RPMI7951 (cell line): ENCODE measurements around the gene CRLF2. TPM values are rescaled to one million over a fixed set of nuclear protein-coding genes. Genes with fewer than 3 reads are reported as not detected.
"Not testable (repeated sequence)": the region's sequence is repeated elsewhere in the genome, so short reads cannot be mapped to it uniquely, and the experiment has no call there.

Experiments
- DNase-seq: peaks from one replicate; pipeline ENCODE4 v3.0.0-alpha.2; 2012; ENCODE audit warnings: low read depth
- total RNA-seq: library from RNA; depleted of rRNA; stranded (reverse); fragments of >200 nt; shearing (Covaris generic); gene quantifications from 2 replicates; pipeline ENCODE4 v1.2.3, GENCODE V29; 2014

CRLF2 gene
- total RNA-seq, 1 experiment from 2014 or later, result not detected

DNA sequence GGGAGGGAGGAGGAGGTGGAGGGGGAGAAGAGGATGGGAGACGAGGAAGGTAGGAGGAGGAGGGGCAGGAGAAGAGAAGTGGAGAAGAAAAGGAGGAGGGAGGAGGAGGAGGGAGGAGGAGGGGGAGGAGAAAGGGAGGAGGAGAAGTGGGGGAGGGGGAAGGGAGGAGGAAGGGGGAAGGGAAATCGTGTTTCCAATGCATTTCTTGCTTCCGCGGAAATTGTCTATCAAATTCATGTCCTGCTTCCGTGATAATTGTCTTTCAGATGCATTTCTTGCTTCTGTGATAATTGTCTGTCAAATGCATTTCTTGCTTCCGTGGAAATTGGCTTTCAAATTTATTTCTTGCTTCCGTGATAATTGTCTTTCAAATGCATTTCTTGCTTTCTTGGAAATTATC, 43.3 kb downstream of the CRLF2 start:
- no peak for DNase-seq

DNA sequence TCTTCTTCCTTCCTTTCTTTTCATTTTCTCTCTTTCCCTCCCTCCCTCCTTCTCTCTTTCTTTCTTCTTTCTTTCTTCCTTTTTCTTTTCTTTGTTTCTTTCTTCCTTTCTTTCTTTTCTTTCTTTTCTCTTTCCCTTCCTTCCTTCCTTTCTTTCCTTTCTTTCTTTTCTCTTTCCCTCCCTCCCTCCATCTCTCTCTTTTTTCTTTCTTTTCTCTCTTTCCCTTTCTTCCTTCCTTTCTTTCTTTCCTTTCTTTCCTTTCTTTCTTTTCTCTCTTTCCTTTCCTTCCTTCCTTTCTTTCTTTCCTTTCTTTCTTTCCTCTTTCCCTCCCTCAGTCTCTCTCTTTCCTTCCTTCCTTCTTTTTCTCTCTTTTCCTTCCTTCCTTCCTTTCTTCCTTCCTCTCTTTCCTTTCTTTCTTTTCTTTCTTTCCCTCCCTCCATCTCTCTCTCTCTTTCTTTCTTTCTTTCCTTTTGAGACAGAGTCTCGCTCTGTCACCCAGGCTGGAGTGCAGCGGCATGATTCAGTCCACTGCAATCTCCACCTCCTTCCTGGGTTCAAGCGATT, 44.4 kb downstream of the CRLF2 start:
- no peak for DNase-seq

DNA sequence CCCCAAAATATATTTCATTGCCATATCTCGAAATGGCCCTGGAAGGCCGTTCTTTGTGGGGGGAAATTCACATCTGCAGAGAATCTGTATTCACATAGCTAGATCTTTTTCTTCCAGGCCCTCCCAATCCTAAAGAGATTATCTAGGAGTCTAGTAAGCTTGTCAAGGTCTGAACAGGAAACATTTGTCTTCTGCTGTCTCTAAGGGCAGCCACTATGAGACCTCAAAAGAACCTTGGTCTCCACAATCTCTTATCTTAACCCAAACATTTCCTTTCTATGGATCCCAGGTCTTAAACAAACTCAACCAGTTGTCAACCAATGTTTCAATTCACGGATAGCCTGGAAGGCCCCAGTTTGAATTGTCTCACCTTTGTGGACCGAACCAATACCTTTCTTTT, 45.0 kb downstream of the CRLF2 start:
- no peak for DNase-seq

DNA sequence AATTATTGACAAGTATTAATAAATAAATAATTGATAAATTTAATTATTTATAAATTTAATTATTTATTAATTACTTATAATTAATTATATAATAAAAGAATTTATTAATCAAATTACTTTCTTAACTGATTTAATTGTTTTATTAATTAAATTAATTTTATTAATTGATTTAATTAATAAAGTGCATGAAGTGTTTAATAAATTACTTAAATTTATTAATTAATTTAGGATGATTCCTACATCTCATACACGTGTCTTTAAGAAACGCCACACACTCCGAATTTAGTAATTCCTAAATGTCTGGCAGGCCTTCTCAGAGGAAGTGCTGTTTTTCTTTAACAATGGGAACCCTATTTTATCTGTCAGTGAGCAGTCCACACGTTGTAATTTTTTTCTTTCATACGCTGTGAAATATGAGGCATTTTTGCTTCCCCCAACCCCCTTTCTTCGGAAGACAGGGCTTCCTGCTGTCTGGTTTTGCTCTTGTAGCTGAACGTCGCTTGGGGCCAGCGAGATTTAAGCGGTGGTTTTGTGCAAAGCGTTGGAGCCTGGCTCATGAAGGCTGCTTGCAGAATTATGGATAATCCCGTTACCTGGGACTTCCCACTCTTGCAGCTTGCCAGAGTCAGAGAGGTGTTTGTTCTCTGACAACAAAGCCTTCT, 46.8 kb downstream of the CRLF2 start:
- DNase-seq, result peak; percentile 24

DNA sequence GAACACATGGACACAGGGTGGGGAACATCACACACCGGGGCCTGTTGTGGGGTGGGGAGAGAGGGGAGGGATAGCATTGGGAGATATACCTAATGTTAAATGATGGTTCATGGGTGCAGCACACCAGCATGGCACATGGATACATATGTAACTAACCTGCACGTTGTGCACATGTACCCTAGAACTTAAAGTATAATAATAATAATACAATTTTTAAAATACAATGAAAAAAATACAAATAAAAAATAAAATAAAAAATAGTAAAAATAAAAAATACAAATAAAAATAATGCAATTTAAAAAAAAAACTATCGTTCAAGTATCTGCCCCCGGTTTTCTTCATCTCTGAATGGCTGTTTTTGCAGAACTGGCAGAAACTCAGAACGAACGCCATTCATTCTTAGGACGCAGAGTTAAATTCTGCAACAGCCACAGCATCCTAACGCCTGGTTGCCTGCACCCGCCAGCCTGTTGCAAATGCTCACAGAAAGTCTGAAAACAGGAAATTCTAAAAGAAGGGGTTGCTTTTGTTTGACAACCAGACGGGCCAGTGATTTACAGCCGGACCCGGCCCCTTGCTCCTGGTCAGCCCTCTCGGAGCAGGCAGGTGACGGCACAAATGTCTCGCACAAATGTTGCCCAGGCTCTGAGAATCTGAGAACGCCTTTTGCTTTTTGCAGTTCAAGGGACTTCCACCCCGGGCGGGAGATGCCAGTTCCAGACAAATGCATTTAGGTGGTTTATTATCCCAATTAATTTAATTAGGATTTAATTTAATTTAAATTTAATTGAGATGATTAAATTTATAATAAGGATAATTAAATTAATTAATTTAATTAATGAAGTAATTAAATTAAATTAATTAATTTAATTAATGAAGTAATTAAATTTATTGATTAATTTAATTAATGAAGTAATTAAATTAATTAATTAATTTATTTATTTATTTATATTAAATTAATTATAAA, 47.8 kb downstream of the CRLF2 start:
- no peak for DNase-seq

DNA sequence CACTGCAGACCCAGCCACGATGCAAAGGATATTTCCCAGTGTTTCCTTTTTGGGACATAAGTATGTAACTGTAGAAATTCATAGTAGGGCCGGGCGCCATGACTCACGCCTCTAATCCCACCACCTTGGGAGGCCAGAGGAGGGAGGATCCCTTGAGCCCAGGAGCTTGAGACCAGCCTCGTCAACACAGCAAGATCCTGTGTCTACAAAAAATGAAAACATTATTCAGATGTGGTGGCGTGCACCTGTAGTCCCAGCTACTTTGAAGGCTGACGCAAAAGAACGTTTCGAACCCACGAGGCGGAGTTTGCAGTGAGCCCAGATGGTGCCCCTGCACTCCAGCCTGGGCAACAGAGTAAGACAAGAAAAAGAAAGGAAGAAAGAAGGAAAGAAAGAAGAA, 49.2 kb downstream of the CRLF2 start:
- no peak for DNase-seq

DNA sequence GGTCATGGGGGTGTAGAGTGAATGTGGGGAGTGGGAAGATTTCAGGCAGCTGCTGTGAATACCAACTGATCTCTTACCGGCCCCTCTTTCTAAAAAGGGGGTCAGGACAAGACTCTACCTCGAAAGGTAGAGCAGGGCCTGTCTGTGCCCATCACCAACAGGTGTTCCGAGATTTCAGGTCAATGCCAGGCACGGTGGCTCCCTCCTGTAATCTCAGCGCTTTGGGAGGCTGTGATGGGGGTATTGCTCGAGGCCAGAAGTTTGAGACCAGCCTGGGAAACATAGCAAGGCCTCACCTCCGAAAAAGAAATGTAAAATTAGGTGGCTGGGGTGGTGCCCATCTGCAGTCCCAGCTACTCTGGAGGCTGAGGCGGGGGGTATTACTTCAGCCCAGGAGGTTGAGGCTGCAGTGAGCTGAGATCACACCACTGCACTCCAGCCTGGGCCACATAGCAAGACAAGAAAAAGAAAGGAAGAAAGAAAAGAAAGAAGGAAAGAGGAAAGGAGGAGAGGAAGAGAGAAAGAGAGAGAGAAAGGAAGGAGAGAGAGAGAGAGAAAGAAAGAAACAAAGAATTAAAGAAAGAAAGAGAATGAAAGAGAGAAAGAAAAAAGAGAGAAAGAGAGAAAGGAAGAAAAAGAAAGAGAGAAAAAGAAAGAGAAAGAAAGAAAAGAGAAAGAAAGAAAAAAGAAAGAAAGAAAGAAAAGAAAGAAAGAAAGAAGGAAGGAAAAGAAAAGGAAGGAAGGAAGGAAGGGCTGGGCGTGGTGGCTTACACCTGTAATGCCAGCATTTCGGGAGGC, 50.1 kb downstream of the CRLF2 start:
- DNase-seq, result no peak

DNA sequence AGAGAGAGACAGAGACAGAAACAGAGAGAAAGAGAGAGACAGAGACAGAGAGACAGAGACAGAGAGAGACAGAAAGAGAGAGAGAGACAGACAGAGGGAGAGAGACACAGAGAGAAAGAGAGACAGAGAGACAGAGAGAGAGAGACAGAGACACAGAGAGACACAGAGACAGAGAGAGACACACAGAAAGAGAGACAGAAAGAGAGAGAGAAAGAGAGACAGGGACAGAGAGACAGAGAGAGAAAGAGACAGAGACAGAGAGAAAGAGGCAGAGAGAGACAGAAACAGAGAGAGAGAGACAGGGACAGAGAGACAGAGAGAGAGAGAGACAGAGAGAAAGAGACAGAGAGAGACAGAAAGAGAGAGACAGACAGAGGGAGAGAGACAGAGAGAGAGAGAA, 52.9 kb downstream of the CRLF2 start:
- DNase-seq, result no peak

DNA sequence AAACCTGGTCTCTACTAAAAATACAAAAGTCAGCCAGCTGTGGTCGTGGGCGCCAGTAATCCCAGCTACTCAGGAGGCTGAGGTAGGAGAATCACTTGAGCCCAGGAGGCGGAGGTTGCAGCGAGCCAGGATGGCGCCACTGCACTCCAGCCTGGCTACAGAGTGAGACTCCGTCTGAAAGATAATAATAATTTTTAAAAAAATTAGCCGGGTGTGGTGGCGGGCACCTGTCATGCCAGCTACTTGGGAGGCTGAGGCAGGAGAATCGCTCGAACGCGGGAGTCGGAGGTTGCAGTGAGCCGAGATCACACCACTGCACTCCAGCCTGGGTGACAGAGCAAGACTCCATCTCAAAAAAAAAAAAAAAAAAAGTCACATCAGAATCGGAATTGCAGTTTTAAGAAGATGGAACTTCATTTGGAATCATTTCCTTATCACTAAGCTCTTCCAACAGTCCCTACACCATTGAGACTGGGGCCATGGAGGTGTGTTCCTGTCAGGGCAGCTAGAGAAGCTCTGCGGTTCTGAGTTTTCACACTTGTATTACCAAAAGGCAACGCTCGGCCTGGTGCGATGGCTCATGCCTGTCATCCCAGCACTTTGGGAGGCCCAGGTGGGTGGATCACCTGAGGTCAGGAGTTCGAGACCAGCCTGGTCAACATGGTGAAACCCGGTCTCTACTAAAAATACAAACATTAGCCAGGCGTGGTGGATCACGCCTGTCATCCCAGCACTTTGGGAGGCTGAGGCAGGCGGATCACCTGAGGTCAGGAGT, 55.6 kb downstream of the CRLF2 start:
- not testable (repeated sequence) for DNase-seq

DNA sequence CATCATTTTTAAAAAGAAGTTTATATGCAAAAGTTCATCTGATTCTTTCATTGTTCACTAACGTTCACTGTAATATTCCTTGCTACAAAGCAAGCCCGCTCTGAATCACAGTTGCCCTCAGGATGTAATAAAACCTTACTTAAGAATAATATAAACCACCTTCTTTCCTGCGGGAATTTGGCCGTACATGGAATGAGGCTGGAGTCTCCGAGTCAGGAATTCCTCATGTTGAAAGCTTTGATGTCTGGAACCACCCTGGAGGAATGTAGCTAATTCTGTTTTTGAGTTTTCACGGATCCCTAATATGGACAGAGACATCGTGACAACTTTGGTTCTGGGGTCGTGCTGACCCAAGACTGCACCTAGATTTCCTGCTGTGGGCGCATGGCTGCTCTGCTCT, 58.5 kb downstream of the CRLF2 start:
- DNase-seq, result peak; percentile 51

DNA sequence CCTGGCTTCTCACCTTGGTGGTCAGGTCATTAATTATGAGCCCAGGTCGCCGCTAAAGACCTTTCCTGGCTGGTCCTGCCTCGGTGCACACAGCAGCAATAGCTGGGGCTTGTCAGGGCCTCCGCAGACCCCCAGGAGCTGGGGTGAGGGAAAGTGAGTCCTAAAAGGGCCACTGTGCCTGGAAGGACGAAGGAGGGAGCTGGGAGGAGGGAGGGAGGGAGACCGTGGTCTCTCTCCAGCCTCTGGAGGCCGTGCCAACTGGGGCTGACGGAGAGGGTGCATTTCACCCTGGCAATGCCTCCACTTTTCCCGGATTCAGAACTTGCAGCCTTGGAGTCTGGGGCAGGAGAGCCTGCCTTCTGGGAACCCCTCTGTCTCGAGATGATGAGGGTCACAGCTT, 60.4 kb downstream of the CRLF2 start:
- DNase-seq, result no peak

DNA sequence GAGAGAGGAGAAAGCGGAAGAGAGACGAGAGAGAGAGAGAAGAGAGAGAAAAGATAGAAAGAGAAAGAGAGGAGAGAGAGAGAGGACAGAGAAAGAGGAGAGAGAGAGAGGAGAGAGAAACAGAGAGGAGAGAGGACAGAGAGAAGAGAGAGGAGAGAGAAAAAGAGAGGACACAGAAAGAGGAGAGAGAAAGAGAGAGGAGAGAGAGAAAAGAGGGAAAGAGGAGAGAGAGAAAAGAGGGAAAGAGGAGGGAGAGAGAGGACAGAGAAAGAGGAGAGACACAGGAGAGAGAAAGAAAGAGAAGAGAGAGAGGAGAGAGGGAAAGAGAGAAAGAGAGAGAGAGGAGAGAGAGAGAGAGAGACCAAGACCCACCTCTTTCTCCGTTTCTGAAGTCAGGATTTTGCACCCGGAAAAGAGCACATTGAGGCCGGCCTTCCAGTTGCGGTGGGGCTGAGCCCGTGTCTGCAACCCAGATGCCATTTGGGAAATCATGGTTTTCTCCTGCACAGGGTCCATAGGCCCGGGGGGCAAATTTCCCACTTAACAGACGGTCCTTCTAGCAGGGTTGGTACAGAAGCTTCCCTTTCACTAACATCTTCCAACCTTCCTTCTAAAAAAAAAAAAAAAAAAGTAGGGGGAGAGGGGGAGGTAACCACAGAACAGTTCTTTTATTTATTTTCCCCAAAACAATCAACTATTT, 60.9 kb downstream of the CRLF2 start:
- no peak for DNase-seq

DNA sequence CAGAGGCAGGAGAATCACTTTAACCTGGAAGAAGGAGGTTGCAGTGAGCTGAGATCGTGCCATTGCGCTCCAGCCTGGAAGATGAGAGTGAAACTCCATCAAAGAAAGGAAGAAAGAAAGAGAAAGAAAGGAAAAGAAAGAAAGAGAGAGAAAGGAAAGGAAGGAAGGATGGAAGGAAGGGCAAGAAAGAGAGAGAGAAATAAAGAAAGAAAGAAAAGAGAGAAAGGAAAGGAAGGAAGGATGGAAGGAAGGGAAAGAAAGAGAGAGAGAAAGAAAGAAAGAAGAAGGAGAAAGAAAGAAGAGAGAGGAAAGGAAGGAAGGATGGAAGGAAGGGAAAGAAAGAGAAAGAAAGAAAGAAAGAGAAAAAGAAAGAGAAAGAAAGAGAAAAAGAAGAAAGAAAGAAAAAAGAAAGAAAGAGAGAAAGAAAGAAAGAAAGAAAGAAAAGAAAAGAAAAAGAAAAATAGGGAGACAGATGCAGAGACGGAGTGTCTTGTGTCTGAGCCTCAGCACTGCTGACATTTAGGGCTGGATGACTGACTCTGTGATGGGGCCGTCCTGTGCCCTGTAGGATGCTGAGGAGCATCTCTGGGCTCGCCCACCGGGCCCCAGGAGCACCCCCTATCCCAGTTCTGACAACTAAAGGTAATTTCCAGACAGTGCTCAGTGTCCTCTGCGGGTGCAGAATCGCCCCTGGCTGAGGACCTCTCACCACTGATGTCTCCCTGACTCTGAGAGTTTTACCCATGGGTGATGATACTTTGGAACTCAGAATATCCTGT, 61.7 kb downstream of the CRLF2 start:
- no peak for DNase-seq

DNA sequence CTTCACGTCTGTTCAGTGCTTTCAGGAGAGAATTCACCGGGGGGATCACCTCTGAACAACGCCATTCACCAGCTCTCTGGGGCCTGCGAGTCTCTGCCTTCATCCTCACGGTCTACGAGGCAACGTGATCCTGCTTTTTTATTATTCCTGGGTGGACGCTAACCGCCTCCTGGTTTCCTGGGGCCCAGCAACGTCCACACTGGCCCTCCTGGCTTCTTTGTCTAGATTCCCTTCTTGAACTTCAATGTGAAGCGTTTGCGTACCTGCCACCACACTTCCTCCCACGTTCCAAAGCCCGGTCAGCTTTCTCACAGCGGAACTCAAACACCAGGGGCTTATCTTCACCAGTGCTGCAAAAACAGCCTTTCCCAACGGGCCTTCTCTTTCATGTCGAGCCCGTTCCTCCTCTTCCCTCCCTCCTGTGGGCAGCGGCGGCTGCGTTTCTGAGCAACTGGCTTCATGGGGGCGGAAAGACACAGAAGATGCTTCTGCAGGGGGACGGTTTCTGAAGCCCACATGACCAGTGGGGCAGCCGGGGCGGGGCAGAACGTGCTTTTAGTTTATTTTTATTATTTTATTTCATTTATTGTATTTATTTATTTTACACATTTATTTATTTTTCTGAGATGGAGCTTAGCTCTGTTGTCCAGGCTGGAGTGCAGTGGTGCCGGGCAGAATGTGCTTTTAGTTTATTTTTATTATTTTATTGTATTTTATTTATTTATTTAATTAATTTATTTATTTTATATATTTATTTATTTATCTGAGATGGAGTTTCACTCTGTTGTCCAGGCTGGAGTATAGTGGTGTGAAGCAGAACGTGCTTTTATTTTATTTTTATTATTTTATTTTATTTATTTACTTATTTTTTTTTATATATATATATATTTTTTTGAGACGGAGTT, 64.6 kb downstream of the CRLF2 start:
- no peak for DNase-seq

DNA sequence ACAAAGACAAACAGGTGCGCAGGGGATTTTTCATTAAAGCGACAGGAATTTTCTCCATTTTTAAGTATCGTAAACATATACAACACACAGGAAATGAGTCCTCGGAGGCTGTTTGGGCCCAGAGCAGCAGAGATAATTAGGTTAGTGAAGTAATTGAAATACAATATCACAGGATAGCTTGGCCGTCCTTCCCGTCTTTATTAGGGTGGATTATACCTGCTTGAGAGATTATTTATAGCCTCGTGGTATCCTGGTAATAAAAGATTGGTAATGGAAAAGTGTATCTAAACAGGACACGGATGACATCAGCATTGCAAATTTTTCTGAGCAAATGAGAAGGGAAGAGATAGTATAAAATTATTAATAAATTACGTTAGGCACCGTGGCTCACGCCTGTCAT, 68.2 kb downstream of the CRLF2 start:
- DNase-seq, result no peak
